Caco-2 (cell line): ENCODE results near the gene MAPK13. TPM values are rescaled to one million over a fixed set of nuclear protein-coding genes. Genes with fewer than 3 reads are reported as not detected.

Experiments used
- BruUV-seq: library from RNA; stranded (reverse); fragments of 400-500 nt; replicated peaks from 2 replicates; lab custom pipeline; 2021; lab: Mats Ljungman, UMichigan
- CTCF ChIA-PET: fragments of 300-600 bp; sonication (Branson Sonifier 250); formaldehyde crosslinking; loops from one replicate; lab custom pipeline; 2022; ENCODE audit warnings: antibody characterized with exemption; lab: Charles Lee
- POLR2A ChIA-PET: fragments of 300-600 bp; sonication (Branson Sonifier 250); formaldehyde crosslinking; loops from one replicate; lab custom pipeline; 2022; ENCODE audit warnings: antibody characterized with exemption; lab: Charles Lee
- DNase-seq, 2 experiments: peaks; one replicate each; pipeline versions ENCODE4 v3.0.0 to v3.0.0-alpha.2; 2020 to 2022
- H3K27me3 ChIP-seq: replicated peaks from 2 replicates; pipeline ENCODE4 v1.6.0; 2011; ENCODE audit warnings: low read length; ENCODE audit not compliant: control insufficient read depth, insufficient read depth
- H3K36me3 ChIP-seq: 2 replicates; pipeline ENCODE4 v1.5.1; 2011; ENCODE audit warnings: low read length; ENCODE audit not compliant: control insufficient read depth, insufficient read depth
- H3K4me1 ChIP-seq: fragments of 250-450 bp; sonication (Bioruptor Pico); 2 replicates; pipeline ENCODE4 v1.5.1; 2020; ENCODE audit warnings: mild to moderate bottlenecking
- H3K4me3 ChIP-seq: 2 replicates; pipeline ENCODE4 v1.5.1; 2011; ENCODE audit warnings: low read depth, mild to moderate bottlenecking, control low read depth, low read length
- H3K9me3 ChIP-seq: fragments of 250-450 bp; sonication (Bioruptor Pico); 2 replicates; pipeline ENCODE4 v1.5.1; 2020; ENCODE audit warnings: mild to moderate bottlenecking, moderate library complexity
- H3K27ac Mint-ChIP-seq: one replicate; pipeline ENCODE4 v1.8.0; 2022; ENCODE audit warnings: mixed read lengths; ENCODE audit not compliant: unreplicated experiment
- H3K27me3 Mint-ChIP-seq: one replicate; pipeline ENCODE4 v1.8.0; 2022; ENCODE audit warnings: mixed read lengths; ENCODE audit not compliant: insufficient read depth, unreplicated experiment
- H3K36me3 Mint-ChIP-seq: one replicate; pipeline ENCODE4 v1.8.0; 2022; ENCODE audit warnings: mild to moderate bottlenecking, mixed read lengths; ENCODE audit not compliant: insufficient read depth, unreplicated experiment
- H3K4me1 Mint-ChIP-seq: one replicate; pipeline ENCODE4 v1.8.0; 2022; ENCODE audit warnings: low read depth, mixed read lengths; ENCODE audit not compliant: unreplicated experiment
- H3K4me3 Mint-ChIP-seq: one replicate; pipeline ENCODE4 v1.8.0; 2022; ENCODE audit warnings: mild to moderate bottlenecking, moderate library complexity, mixed read lengths; ENCODE audit not compliant: unreplicated experiment
- H3K9me3 Mint-ChIP-seq: one replicate; pipeline ENCODE4 v1.8.0; 2022; ENCODE audit warnings: mixed read lengths; ENCODE audit not compliant: unreplicated experiment
- CTCF ChIP-seq, 2 experiments: fragments of 200-600 bp in 1 of 2; IDR thresholded peaks; 1 replicate in 1 of 2; 2 replicates in 1 of 2; pipeline versions ENCODE4 v1.5.1 to v1.8.0; 2011 to 2022; ENCODE audit warnings: antibody characterized with exemption in 1 of 2, control low read depth in 1 of 2, inconsistent platforms in 1 of 2, low read depth in 1 of 2, low read length in 1 of 2, mild to moderate bottlenecking in 1 of 2, moderate library complexity in 1 of 2; ENCODE audit not compliant: insufficient read depth in 1 of 2, severe bottlenecking in 1 of 2, unreplicated experiment in 1 of 2
- intact Hi-C: fragments of 100-400 bp; cut with micrococcal nuclease; formaldehyde crosslinking; loops from one replicate; pipeline ENCODE4 v1.10.0; 2022; ENCODE audit not compliant: unreplicated experiment
- total RNA-seq: library from RNA; stranded (reverse); gene quantifications from 2 replicates; pipeline ENCODE4 v1.2.3, GENCODE V29; 2022

The MAPK13 gene
- total RNA-seq, 1 experiment from 2014 or later, result 45.7 TPM

GRCh38 chr6:36117658-36118549 lies 12.4 kb upstream of the MAPK13 start:
- H3K27me3 ChIP-seq, result no peaks in the 10 kb centered on the region
- Mint-ChIP-seq H3K4me3 (no peak overlapping the region), H3K27me3 (no peaks in the 10 kb centered on the region), H3K9me3 (no peaks in the 10 kb centered on the region), H3K36me3 (peaks cover 32% of the 10 kb centered on the region), H3K4me1 (peaks cover 13% of the 10 kb centered on the region), H3K27ac (no peak overlapping the region)
- no TSS peak for BruUV-seq
- DNase-seq, result no peak
- ChIA-PET CTCF (no interaction called here), POLR2A (no interaction called here)
- no peak for TF ChIP-seq CTCF (IDR thresholded peaks at IDR 0.05; ENCODE audit: insufficient read depth in 1 of 2, low read depth in 1 of 2, low read length in 1 of 2, severe bottlenecking in 1 of 2, unreplicated experiment in 1 of 2)
- H3K9me3 ChIP-seq, result no peaks in the 10 kb centered on the region
- peaks cover 18% of the 10 kb centered on the region for H3K4me1 ChIP-seq
- intact Hi-C loops, result no loop called here
- H3K36me3 ChIP-seq, result no peaks in the 10 kb centered on the region
- no peak overlapping the region for H3K4me3 ChIP-seq

GRCh38 chr6:36118550-36119107 lies 11.7 kb upstream of the MAPK13 start:
- ChIA-PET CTCF (no interaction called here), POLR2A (no interaction called here)
- DNase-seq, result no peak
- Histone ChIP-seq H3K9me3 (no peaks in the 10 kb centered on the region), H3K4me3 (no peak overlapping the region), H3K4me1 (peaks cover 18% of the 10 kb centered on the region), H3K36me3 (no peaks in the 10 kb centered on the region), H3K27me3 (no peaks in the 10 kb centered on the region)
- no peak overlapping the region for H3K4me3 Mint-ChIP-seq
- no peaks in the 10 kb centered on the region for H3K9me3 Mint-ChIP-seq
- no peak for TF ChIP-seq CTCF (IDR thresholded peaks at IDR 0.05; ENCODE audit: insufficient read depth in 1 of 2, low read depth in 1 of 2, low read length in 1 of 2, severe bottlenecking in 1 of 2, unreplicated experiment in 1 of 2)
- BruUV-seq, result no TSS peak
- no peaks in the 10 kb centered on the region for H3K27me3 Mint-ChIP-seq
- intact Hi-C loops, result no loop called here
- H3K27ac Mint-ChIP-seq, result no peak overlapping the region
- peaks cover 36% of the 10 kb centered on the region for H3K36me3 Mint-ChIP-seq
- peaks cover 13% of the 10 kb centered on the region for H3K4me1 Mint-ChIP-seq

GRCh38 chr6:36119209-36119608 lies 11.1 kb upstream of the MAPK13 start:
- Histone ChIP-seq H3K9me3 (no peaks in the 10 kb centered on the region), H3K4me1 (peaks cover 18% of the 10 kb centered on the region), H3K4me3 (no peak overlapping the region), H3K27me3 (no peaks in the 10 kb centered on the region), H3K36me3 (no peaks in the 10 kb centered on the region)
- peaks cover 13% of the 10 kb centered on the region for H3K4me1 Mint-ChIP-seq
- DNase-seq, result no peak
- no TSS peak for BruUV-seq
- POLR2A ChIA-PET, result no interaction called here
- H3K27me3 Mint-ChIP-seq, result no peaks in the 10 kb centered on the region
- H3K9me3 Mint-ChIP-seq, result no peaks in the 10 kb centered on the region
- no peak overlapping the region for H3K4me3 Mint-ChIP-seq
- H3K36me3 Mint-ChIP-seq, result peaks cover 39% of the 10 kb centered on the region
- intact Hi-C loops, result no loop called here
- TF ChIP-seq CTCF (IDR thresholded peaks at IDR 0.05; ENCODE audit: insufficient read depth in 1 of 2, low read depth in 1 of 2, low read length in 1 of 2, severe bottlenecking in 1 of 2, unreplicated experiment in 1 of 2), result no peak
- no peak overlapping the region for H3K27ac Mint-ChIP-seq
- CTCF ChIA-PET, result no interaction called here
